Dedifferentiated amniotic fluid mesenchymal stem cell (primary cell): Measurements from ENCODE around the gene METTL25.

Experiments
- DNase-seq: peaks from one replicate; pipeline ENCODE4 v3.0.0-alpha.2; 2016; ENCODE audit errors: extremely low spot score

The METTL25 gene

GRCh38 chr12:82406651-82407050, 48.3 kb downstream of the METTL25 start:
- DNase-seq = no peak

- DNase-seq = no peak
These were observed 49.2 kb downstream of the METTL25 start for GRCh38 chr12:82407481-82407880.

GRCh38 chr12:82408844-82409243, 50.5 kb downstream of the METTL25 start:
- no peak for DNase-seq

GRCh38 chr12:82411546-82412230, 53.4 kb downstream of the METTL25 start:
- DNase-seq = no peak

DNA sequence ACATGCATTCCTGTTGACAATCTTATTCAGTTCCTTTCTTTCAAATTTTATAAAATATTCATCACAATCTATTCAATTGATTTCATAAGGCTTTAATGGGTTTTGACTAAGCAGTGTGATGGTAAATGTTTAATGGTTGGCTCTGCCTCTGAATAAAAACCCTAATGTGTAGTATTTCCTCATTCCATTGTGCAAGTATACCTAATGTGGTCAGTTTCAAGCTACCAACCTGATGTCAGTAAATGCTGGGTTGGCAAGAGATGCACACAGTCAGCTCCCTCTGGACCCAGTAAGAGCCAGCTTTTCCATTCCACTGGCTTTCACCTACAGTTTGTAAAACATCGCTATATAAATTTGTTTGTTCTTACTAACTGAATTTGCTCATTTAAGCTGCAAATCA, 53.9 kb downstream of the METTL25 start:
- DNase-seq = no peak

DNA sequence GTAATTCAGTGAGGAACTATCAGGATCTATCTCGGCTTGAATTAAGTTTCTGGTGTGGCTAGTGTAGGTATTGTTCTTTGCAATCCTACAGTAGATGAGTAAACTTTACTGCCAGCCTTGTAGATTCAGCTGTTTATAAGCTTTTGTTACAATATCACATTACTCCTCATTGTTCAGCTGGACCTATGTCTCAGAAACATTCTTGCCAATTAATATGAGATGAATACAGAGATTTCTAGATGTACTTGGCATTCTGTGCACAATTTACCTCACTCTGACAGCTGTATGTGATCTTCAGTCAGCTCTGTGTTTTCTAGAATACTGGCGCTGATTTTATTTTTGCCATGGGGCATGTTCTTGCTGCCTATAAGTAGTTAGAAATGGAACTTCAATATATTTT, 55.7 kb downstream of the METTL25 start:
- no peak for DNase-seq

GRCh38 chr12:82414926-82415325, 56.6 kb downstream of the METTL25 start:
- no peak for DNase-seq

DNA sequence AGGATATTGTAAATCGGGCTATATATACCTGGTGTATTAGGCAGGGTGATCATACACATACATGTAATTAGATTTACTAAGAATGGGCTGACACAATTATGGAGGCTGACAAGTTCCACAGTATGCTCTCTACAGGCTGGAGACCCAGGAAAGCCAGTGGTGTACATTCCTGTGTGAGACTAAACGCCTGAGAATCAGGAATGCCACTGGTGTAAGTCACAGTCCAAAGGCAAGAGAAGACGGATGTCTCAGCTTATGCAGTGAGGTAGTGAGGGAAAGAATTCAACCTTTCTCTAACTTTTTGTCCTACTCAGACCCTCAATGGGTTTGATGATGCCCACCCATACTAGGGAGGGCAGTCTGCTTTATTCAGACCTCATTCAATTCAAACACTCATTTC, 57.1 kb downstream of the METTL25 start:
- no peak for DNase-seq

DNA sequence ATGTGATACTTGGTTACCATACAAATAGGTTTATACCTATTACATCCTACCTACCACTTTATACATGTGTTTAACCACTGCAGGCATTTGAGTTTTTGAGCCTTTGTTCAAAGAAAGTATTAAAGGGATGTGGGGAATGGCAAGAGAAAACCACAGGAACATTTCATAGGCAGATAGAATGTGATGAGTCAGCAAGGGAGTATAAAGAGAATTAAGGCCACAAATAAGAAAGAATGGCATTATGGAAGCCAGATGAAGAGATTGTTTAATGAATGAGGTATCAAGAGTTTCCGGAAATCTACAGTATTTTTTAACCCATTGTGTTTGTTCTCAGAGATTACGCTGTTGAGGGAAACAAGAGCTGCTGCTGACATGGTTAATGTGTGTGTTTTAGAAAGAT, 66.9 kb downstream of the METTL25 start:
- DNase-seq = no peak

DNA sequence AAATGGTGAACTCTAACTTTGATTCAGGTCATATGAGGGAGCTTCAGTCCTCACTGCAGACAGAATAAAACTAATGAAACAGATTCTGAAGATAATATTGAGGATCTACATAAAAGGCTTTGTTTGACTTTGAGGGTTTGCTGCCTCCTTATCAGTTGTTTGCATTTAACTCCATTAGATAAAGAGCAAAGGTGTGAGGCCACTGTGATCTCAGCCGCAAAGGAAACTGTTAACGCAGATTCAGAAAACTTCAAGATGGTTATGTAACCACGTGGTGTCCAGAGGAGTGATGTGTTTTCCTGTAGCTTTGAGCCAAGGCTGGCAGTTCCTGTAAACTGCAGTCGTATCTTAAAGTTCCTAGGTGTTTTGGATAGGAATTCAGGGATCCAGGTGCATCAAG, 67.8 kb downstream of the METTL25 start:
- no peak for DNase-seq

GRCh38 chr12:82426586-82426985, 68.3 kb downstream of the METTL25 start:
- no peak for DNase-seq

GRCh38 chr12:82430541-82431145, 72.3 kb downstream of the METTL25 start:
- DNase-seq = no peak

GRCh38 chr12:82434392-82434911, 76.1 kb downstream of the METTL25 start:
- DNase-seq = no peak

GRCh38 chr12:82436354-82436753, 78.0 kb downstream of the METTL25 start:
- no peak for DNase-seq

DNA sequence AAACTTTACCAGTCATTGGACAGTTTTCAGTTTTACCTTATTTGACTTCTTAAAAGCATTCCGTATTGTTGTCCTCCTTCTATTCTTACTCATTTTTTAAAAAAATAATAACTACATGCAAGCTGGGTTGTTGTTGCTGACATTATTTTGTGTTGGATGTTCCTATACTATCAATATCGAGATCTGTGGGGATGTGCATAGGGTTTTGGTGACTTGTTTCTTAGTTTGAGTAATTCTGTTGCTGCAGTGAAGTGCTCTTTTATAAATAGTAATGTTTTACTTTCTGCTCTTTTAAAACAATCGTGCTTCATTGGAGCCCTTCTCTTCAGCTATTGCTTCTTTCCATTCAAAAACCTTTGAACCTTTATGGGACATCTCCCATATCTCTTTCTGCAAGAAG, 79.4 kb downstream of the METTL25 start:
- no peak for DNase-seq

GRCh38 chr12:82438356-82438755, 80.0 kb downstream of the METTL25 start:
- no peak for DNase-seq

GRCh38 chr12:82440885-82441284, 82.6 kb downstream of the METTL25 start:
- no peak for DNase-seq

DNA sequence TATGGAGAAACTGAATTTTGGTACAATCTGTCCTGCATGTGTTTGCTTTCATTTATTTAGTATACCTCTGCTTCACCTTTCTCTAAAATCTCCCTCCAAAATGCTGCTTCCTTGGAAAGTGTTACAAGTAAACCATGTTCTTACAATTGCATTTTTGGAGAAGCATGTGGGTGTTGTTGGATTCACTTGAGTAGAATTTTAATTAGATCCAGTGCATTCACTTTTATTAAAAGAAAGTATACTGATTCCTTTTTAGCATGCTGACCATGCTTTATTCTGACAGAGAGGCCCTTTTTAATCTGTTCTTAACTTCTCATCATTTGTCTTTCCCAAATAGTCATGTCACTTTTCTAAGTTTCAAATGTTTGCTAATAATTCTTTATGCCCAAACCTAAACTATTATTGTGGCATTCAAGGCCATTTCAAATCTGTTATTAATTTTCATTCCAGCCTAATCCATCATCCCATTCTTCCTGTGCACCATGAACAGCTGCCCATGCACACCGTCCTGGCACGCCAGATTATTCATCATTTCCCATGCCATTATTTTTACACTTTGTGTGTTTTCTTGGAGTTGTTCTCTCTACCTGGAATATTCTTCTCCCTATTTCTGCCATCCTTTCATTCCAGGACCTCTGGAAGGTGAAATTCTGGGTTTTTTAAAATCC, 90.7 kb downstream of the METTL25 start:
- DNase-seq = no peak

DNA sequence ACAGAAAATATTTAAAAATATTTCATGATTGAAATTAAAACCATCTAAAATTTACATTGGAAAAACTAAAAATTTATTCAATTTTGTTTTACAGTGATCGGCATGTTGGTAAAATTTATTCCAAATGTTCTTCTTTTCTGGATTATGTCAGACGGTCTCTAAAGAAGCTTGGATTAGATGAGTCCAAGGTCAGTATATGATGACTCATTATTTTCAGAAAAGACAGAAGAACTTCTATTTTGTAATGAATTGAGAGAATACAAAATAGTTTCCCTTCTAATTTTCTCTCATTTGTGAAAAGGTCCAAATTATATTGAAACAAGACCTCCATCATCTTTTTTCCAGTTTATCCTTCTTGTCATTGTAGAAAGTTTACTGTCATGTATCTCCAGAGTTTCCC, 98.3 kb downstream of the METTL25 start:
- DNase-seq = no peak

- DNase-seq = no peak
These were observed 99.8 kb downstream of the METTL25 start for GRCh38 chr12:82458101-82458500.

GRCh38 chr12:82461393-82461792, 103.1 kb downstream of the METTL25 start:
- no peak for DNase-seq

- DNase-seq = no peak
These were observed 103.5 kb downstream of the METTL25 start for GRCh38 chr12:82461836-82462235.

DNA sequence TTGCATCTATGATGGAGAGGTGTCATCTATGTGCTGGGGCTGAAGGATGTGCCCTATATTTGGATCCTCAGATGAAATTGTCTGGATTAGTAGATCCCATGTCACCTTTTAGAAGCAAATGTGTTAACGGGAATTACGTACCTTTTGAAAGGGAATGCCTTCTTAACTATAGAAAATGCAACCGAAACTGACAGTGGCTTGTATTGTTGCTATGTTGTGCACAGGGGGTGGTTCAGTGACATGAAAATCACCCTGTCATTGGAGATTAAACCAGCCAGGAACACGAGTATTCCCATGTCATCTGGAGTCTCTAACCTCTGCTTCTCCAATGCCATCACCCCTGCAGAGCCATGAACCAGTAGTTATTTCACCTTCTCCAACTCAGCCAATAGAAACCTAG, 110.2 kb downstream of the METTL25 start:
- DNase-seq = no peak
